RWPE2 (cell line): ENCODE data around the gene RNF166.

Experiments used
- ATAC-seq: fragments of 200-7000 bp; cut with Tn5 transposase; 3 replicates; pipeline ENCODE4 v1.9.1; 2021; ENCODE audit warnings: low read depth
- DNase-seq: peaks from one replicate; pipeline ENCODE4 v3.0.0-alpha.2; 2020; ENCODE audit warnings: low spot score
- H3K27ac ChIP-seq: fragments of 450-650 bp; 2 replicates; pipeline ENCODE4 v1.5.1; 2017; ENCODE audit warnings: mild to moderate bottlenecking; ENCODE audit not compliant: poor library complexity, severe bottlenecking
- H3K27me3 ChIP-seq: fragments of 250-450 bp; sonication (Bioruptor Pico); 2 replicates; pipeline ENCODE4 v1.5.1; 2021; ENCODE audit warnings: mild to moderate bottlenecking, moderate library complexity; ENCODE audit not compliant: insufficient read depth, poor library complexity, severe bottlenecking
- H3K36me3 ChIP-seq: fragments of 250-450 bp; sonication (Bioruptor Pico); 2 replicates; pipeline ENCODE4 v1.5.1; 2020; ENCODE audit warnings: low read depth, mild to moderate bottlenecking, moderate library complexity
- H3K4me1 ChIP-seq: fragments of 250-450 bp; sonication (Bioruptor Pico); 2 replicates; pipeline ENCODE4 v1.5.1; 2021; ENCODE audit warnings: mild to moderate bottlenecking, moderate library complexity; ENCODE audit not compliant: insufficient read depth, poor library complexity, severe bottlenecking
- H3K4me3 ChIP-seq: fragments of 250-450 bp; sonication (Bioruptor Pico); 2 replicates; pipeline ENCODE4 v1.5.1; 2021; ENCODE audit warnings: mild to moderate bottlenecking, moderate library complexity; ENCODE audit not compliant: severe bottlenecking
- H3K9me3 ChIP-seq: fragments of 250-450 bp; sonication (Bioruptor Pico); 2 replicates; pipeline ENCODE4 v1.5.1; 2021; ENCODE audit warnings: mild to moderate bottlenecking, moderate library complexity; ENCODE audit not compliant: severe bottlenecking
- CTCF ChIP-seq: fragments of 450-650 bp; IDR thresholded peaks from one replicate; pipeline ENCODE4 v1.5.1; 2017; ENCODE audit warnings: mild to moderate bottlenecking, moderate library complexity; ENCODE audit not compliant: poor library complexity, severe bottlenecking

The RNF166 gene

GRCh38 chr16:88716601-88717001 lies 10.4 kb upstream of the RNF166 start:
- no peak for ATAC-seq
- no peaks in the 10 kb centered on the region for H3K4me1 ChIP-seq
- no peak overlapping the region for H3K4me3 ChIP-seq
- H3K9me3 ChIP-seq, result no peaks in the 10 kb centered on the region
- H3K27me3 ChIP-seq, result no peaks in the 10 kb centered on the region
- peaks cover 81% of the 10 kb centered on the region for H3K36me3 ChIP-seq
- no peak overlapping the region for H3K27ac ChIP-seq
- no peak for TF ChIP-seq CTCF
- no peak for DNase-seq

- Histone ChIP-seq H3K27me3 (no peaks in the 10 kb centered on the region), H3K4me1 (no peaks in the 10 kb centered on the region), H3K27ac (no peak overlapping the region), H3K4me3 (no peak overlapping the region), H3K9me3 (no peaks in the 10 kb centered on the region), H3K36me3 (peaks cover 77% of the 10 kb centered on the region)
- ATAC-seq (no peak), DNase-seq (no peak)
- TF ChIP-seq CTCF, result no peak
Measured at GRCh38 chr16:88716201-88716600, 10.0 kb upstream of the RNF166 start.

GRCh38 chr16:88715312-88716190 lies 9.3 kb upstream of the RNF166 start:
- no peak for TF ChIP-seq CTCF
- Histone ChIP-seq H3K4me1 (no peaks in the 10 kb centered on the region), H3K9me3 (no peaks in the 10 kb centered on the region), H3K27me3 (no peaks in the 10 kb centered on the region), H3K36me3 (peaks cover 71% of the 10 kb centered on the region), H3K4me3 (no peak overlapping the region), H3K27ac (no peak overlapping the region)
- DNase-seq (no peak), ATAC-seq (no peak)

- Histone ChIP-seq H3K4me3 (no peak overlapping the region), H3K36me3 (peaks cover 65% of the 10 kb centered on the region), H3K27me3 (no peaks in the 10 kb centered on the region), H3K27ac (no peak overlapping the region), H3K9me3 (no peaks in the 10 kb centered on the region), H3K4me1 (no peaks in the 10 kb centered on the region)
- TF ChIP-seq CTCF, result no peak
- ATAC-seq (no peak), DNase-seq (no peak)
Measured at GRCh38 chr16:88714420-88715302, 8.5 kb upstream of the RNF166 start.
